ENCODE results near the gene MIPEP. TPM values are rescaled to one million over a fixed set of nuclear protein-coding genes. Genes with fewer than 3 reads are reported as not detected.

The MIPEP gene
- total and polyA plus RNA-seq, 10 of the 15 experiments (the other 5 are each of a cell fraction or from before 2014, with no cell fraction given), result 15.6 to 56.2 (median 29.8) TPM

- TF ChIP-seq EED (IDR thresholded peaks at IDR 0.05; ENCODE audit: low read depth), result no peak
- no peak for TF ChIP-seq CEBPB (IDR thresholded peaks at IDR 0.05; ENCODE audit: borderline replicate concordance in 1 of 2, low read depth in 2 of 2, low read length in 2 of 2)
- no peak for TF ChIP-seq BHLHE40 (IDR thresholded peaks at IDR 0.05; ENCODE audit: borderline replicate concordance in 1 of 2, low read depth in 2 of 2, low read length in 1 of 2)
- TF ChIP-seq SRF (IDR thresholded peaks at IDR 0.05; ENCODE audit: low read depth in 2 of 2, low read length in 2 of 2), result no peak
- TF ChIP-seq RB1 (IDR thresholded peaks at IDR 0.05; ENCODE audit: borderline replicate concordance), result no peak
- TF ChIP-seq MYB (IDR thresholded peaks at IDR 0.05; ENCODE audit: borderline replicate concordance, low read depth, low read length), result no peak
- no peak for TF ChIP-seq E2F8 (IDR thresholded peaks at IDR 0.05; ENCODE audit: low read depth, partially characterized antibody)
These were observed 159.7 kb downstream of the MIPEP start (continued) for GRCh38 chr13:23729531-23729930.

- intact Hi-C loops (cut with micrococcal nuclease; ENCODE audit: unreplicated experiment) (no loop called here), in situ Hi-C loops (cut with MboI) (no loop called here)
- BruUV-seq (replicated peaks), result no TSS peak
- ChIA-PET RAD21 (ENCODE audit: unreplicated experiment) (no interaction called here), SMC1A (ENCODE audit: uncharacterized antibody, unreplicated experiment) (no interaction called here), CTCF (interaction anchor here (0.6 kb wide), 1 partner anchor 13 kb away, joined by 3 read pairs; no protein-coding TSS in a partner anchor), POLR2A (no interaction called here)
- Histone ChIP-seq H3K36me3 (ENCODE audit: control insufficient read depth in 2 of 2, insufficient read depth in 2 of 2, low read length in 1 of 2) (peaks cover 0 to 5% of the 10 kb centered on the region in 2 experiments; a peak in 1 of 4 replicates), H3K9ac (ENCODE audit: control insufficient read depth, insufficient read depth, low read length) (no peak overlapping the region), H3K27ac (ENCODE audit: control insufficient read depth, insufficient read depth) (no peak overlapping the region), H2AFZ (ENCODE audit: control insufficient read depth, low read depth, low read length) (no peak overlapping the region), H3K79me2 (ENCODE audit: control insufficient read depth, insufficient read depth, low read length) (no peaks in the 10 kb centered on the region), H3K4me3 (no peak overlapping the region), H4K20me1 (ENCODE audit: control insufficient read depth, insufficient read depth) (no peaks in the 10 kb centered on the region), H3K4me2 (ENCODE audit: control insufficient read depth, insufficient read depth) (no peak overlapping the region), H3K4me1 (ENCODE audit: control insufficient read depth, insufficient read depth, low read length) (no peaks in the 10 kb centered on the region), H3K9me3 (replicated peaks; ENCODE audit: control insufficient read depth, insufficient read depth, low read length) (no peaks in the 10 kb centered on the region), H3K27me3 (replicated peaks in 1 of 2; ENCODE audit: control insufficient read depth in 2 of 2, insufficient read depth in 2 of 2, low read length in 1 of 2) (no peaks in the 10 kb centered on the region)
- DNase-seq (ENCODE audit: low read depth, low spot score), result no peak
- 98% methylated on average over 3 of the region's 3 CpGs for WGBS (ENCODE audit: insufficient coverage, insufficient replicate concordance, low lambda C conversion rate, missing lambda C conversion rate)
- FAIRE-seq, result no peak
- ATAC-seq, result no peak
- TF ChIP-seq JUNB (IDR thresholded peaks at IDR 0.05) (no peak), RAD21 (IDR thresholded peaks at IDR 0.05; ENCODE audit: insufficient read depth, low read depth, low read length) (no peak), CEBPZ (IDR thresholded peaks at IDR 0.05; ENCODE audit: low read depth, low read length) (no peak), YBX1 (IDR thresholded peaks at IDR 0.05) (no peak), PBX3 (IDR thresholded peaks at IDR 0.05; ENCODE audit: insufficient replicate concordance, low read depth, low read length) (no peak)
These were observed 160.4 kb downstream of the MIPEP start for GRCh38 chr13:23728807-23729206.

Data from GM12878 (cell line).